ENCODE measurements around the gene GPR146.

The GPR146 gene

GRCh38 chr7:1108264-1108920 lies 64.0 kb downstream of the GPR146 start:
- Histone ChIP-seq H3K27ac (ENCODE audit: low read depth, low read length, severe bottlenecking) (no peak overlapping the region), H3K9me3 (ENCODE audit: control insufficient read depth, low read length) (no peaks in the 10 kb centered on the region), H3K36me3 (ENCODE audit: control insufficient read depth, insufficient read depth, low read length) (peaks cover 4% of the 10 kb centered on the region), H3K4me3 (ENCODE audit: extremely low read depth, insufficient read depth, low read length, poor library complexity, severe bottlenecking) (no peak overlapping the region), H3K4me1 (ENCODE audit: control insufficient read depth, insufficient read depth, low read length, poor library complexity, severe bottlenecking) (no peaks in the 10 kb centered on the region)
- 95% methylated on average over 21 to 22 of the region's 30 CpGs for WGBS, 2 experiments (ENCODE audit: insufficient coverage in 2 of 2)

All from mesodermal cell (in vitro differentiated cells).